Activated T-cell treated with anti-CD3 and anti-CD28 coated beads for 4 hours (primary cell): ENCODE data around the gene MTERF4.

Experiments
- DNase-seq: peaks from one replicate; pipeline ENCODE4 v3.0.0-alpha.2; 2020

MTERF4 gene

DNA sequence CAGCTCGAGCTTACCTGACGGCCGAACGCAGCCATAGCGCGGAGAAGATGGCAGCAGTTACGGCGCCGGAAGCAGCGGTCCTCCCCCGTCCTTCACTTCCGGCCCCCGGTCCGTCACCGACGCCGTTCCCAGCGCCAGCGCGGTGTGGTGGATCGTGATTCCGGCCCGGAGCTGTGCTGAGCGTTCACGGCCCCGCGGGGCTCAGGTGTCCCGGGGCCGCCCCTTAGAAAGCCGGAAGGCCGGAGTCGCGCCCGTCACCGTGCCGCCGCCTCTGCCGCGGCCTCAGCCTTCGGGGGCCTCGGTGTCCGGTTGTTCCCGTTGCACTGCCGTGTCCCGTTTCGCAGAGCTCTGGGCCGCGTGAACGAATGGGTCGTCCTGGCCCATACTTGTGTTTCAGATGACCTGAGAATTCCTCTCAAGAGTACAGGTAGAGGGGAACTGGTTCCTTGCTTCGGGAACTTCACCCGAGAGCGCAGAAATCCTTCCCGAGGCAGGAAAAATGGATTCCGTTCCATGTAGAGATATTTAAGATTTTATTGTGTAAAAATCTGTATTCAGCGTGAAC lies at the start of gene MTERF4:
MTERF4 (minus strand) TSS at position 49 of the 565 bp plus-strand sequence; CDS start at position 35, 14 bp downstream.
- DNase-seq, result peak; percentile 80

DNA sequence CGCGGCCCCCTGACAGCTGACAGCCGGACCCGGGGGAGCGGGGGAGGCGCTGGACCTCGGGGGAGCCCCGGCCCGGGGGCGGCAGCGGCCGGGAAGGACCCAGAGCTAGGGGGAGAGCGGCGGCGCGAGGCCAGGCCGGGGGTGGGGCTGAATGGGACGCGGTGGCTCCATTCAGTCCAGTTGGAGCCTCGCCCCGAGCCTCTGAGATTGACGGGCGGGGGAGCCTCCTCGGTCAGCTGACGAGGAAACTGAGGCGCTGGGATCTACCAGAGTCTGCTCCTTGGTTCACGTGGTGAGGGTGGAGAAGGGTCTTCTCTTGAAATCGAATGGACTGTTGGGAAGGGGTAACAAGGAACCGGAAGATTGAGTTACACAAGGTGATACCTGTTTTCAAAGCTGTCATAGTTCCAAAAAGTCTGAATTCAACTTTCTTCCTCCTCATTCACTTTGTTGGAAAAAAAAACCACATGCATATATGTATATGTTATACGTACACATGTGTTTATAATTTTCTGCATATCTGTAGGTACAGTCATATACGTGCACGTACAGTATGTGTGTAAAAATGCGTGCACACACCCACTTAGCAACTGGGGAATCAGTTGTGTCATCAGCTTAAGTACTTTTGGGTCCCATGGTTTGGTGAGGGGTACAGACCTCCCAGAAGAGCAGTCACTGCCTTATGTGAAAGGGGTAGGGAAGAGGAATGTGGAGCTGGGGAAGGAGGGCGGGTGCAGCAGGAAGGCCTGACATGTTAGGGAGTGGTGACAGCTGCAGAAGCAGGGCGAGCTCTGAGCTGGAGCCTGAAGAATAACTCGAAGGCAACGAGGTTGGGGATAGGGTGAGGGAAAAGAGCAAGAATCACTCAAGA lies 48.8 kb upstream of the MTERF4 start:
- DNase-seq, result no peak

DNA sequence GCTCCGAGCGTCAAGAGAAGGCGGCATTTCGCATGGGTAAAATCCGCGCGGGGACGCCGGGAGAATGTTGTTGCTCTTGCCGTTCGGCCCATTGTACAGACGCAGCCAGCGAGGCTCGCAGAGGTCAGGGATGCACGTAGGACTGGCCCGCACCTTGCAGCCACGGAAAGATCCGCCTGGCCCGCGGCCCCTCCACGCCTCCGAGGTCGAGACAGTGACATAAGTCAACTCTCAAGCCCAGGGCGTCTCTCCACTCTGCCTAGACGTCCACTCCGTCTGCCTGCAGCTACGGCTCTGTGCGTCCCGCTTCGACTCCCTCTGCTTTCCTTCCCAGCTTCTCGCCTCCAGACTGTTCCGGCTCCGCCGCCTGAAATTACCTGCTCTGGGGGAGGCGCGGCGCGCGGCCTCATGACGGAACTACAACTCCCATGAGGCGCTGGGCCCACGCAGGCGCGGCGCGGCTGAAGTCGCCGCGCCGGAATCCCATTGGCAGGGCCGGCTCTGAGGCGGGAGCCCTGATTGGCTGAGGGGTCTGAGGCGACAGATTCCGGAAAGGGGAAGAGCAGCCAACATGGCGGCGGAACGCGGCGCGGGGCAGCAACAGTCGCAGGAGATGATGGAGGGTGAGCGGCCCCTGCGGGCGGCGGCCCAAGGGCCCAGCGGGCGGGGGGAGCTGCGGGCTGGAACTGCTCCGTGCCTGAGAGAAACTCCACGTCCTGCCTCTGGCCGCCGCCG lies 48.0 kb upstream of the MTERF4 start, which contains the start of gene PPP1R7:
PPP1R7 (plus strand) TSS at position 543 of the 735 bp plus-strand sequence; CDS start at position 572, 29 bp downstream.
- DNase-seq, result peak; percentile 89

GRCh38 chr2:241149675-241149924 lies 47.5 kb upstream of the MTERF4 start:
- DNase-seq, result no peak

- DNase-seq, result peak; percentile 84
Observed at GRCh38 chr2:241148891-241149674, 47.0 kb upstream of the MTERF4 start, which contains the start of gene PASK. Gene PASK (minus strand): TSS chr2:241149472. CDS start chr2:241143032, 6,440 bp downstream.

- DNase-seq, result no peak
Observed at GRCh38 chr2:241148239-241148638, 46.2 kb upstream of the MTERF4 start.

GRCh38 chr2:241147336-241147735 lies 45.2 kb upstream of the MTERF4 start:
- no peak for DNase-seq

DNA sequence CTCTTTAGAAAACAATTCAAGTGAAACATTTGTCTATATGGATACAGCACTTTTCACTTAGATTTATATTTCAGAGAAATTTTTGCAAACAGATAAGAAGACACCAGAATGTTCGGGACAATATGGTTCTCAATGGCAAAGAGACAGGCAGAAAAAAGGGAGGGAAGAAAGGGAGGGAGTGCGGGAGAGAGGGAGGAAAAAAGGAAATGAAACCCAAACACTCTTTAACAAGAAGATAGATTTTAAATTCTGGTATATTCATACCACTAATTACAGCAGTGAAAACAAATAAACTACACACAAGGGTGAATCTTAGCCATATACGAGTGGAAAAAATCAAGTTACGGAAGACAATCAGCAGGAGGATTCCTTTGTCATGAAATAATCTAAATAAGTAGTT lies 44.2 kb upstream of the MTERF4 start:
- no peak for DNase-seq

GRCh38 chr2:241142593-241142992 lies 40.5 kb upstream of the MTERF4 start:
- no peak for DNase-seq

GRCh38 chr2:241142063-241142462 lies 40.0 kb upstream of the MTERF4 start:
- no peak for DNase-seq

GRCh38 chr2:241141214-241141770 lies 39.2 kb upstream of the MTERF4 start:
- no peak for DNase-seq

GRCh38 chr2:241140445-241140840 lies 38.4 kb upstream of the MTERF4 start:
- DNase-seq, result no peak

DNA sequence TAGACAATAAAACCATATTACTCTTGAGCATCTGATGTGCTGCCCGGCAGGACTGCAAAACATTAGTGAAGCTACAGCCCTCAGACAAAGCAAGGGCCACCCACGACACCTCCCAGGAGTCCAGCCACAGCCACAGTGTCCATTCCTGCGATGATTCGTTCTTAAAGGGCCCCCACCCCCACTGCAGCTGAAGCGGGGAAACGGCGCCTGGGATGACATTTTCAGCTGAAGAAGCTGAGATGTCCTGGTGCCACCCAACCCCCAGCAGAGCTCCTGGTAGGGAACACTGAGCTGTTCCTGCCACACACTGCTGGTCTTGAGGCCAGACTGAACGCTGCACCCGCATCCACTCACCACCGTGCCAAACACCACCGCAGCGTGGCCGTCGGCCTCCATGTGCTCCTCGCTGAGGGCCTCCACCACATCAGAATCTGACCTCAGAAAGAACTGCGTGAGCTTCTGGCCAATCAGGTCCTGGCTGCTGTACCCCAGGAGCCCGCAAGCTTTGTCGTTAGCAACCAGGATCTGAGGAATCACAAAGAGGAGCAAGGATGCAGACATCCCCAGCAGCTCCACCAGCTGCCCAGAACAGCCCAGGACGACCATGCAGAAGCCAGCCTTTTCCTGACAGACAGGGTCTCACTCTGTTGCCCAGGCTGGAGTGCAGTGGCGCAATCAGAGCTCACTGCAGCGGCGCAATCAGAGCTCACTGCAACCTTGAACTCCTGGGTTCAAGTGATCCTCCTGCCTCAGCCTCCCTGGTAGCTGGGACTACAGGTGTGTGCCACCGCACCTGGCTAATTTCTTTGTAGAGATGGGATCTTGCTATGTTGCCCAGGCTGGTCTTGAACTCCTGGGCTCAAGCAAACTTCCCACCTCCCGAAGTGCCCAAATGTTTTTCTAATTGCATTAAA lies 37.7 kb upstream of the MTERF4 start:
- no peak for DNase-seq

DNA sequence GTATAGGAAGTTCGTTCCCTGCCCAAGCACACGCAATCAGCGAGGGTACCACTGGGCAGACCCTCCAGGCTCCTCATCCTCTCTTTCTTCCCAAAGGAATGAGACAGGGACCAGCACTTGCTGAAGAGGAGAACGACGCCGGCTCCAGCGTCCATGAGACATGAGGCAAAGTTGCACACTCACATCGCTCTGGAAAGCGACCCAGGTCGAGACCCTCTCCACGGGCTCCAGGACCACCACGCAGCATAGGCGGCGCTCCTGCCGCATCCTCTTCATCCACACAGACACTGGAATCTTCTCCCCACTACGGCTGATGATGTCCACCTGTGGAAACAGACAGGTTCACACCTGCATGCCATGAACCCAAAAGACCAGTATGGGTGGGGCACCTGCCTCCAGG lies 36.4 kb upstream of the MTERF4 start:
- DNase-seq, result no peak

- no peak for DNase-seq
Observed at GRCh38 chr2:241137276-241138190, 35.4 kb upstream of the MTERF4 start.

DNA sequence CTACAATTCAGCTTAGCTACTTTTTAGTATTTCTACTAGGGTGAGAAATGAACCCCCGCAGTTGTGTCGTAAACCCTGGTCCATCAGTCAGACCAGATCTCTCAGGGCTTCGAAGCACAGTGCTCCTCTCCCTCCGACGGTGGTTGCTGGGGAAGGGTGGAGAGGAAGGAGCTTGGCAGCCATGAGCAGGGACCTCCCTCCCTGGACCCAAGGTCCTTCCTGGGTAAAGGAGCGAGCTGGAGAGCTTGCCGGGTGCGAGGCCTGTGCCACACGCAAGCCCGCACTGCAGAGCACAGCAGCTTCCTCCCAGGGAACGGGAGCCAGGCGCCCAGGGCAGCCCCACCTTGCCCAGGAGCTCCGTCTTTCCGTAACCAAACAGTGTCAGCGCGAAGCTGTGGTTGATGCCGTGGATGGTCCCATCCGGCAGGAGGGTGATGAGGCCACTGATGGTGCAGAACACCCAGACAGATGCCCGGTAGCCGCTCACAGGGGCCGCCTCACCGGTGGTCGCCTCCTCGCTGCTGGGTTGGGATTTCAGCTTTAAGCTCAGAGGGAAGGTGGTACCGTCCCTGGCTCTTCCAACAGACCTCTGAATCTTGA lies 34.7 kb upstream of the MTERF4 start:
- no peak for DNase-seq

GRCh38 chr2:241136191-241136590 lies 34.1 kb upstream of the MTERF4 start:
- no peak for DNase-seq

GRCh38 chr2:241135737-241136136 lies 33.6 kb upstream of the MTERF4 start:
- DNase-seq, result no peak

DNA sequence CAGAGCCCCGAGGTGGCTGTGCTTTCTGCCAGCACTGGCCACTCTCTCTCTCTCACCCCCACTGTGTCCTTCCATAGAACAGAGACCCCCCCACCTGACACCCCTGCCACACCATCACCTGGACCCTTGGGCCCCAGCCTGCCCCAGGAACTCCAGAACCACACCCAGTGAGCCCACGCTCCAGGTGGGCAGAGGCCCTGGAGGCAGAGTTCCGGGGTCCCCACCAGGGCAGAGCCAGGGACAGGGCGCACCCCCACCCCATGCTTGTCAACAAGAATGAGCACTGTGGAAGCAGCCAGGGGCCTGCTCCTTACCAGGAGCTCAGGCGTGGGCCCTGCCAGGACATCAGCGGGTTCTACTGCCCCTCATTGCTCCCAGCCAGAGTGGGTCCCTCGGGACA lies 32.6 kb upstream of the MTERF4 start:
- no peak for DNase-seq

DNA sequence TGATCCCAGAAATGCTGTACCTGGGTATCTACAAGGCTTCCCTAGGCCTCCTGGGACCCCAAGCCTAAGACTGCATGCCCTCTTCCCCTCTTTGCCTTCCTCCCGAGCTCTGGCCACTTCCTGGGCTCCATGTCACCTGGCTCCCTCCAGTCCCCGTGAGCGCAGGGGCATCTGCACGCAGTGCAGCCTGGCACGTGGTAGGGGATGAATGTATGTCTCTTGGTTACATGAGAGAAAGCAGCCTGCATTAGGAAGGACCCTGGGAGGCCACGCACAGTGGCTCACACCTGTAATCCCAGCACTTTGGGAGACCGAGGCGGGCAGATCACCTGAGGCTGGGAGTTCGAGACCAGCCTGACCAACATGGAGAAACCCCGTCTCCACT lies 31.3 kb upstream of the MTERF4 start:
- no peak for DNase-seq
